SK-N-SH treated with all-trans-retinoic acid at 6 μM for 48 hours (cell line): ENCODE results near the gene DUSP5.

Experiments
- ARNTL ChIP-seq: fragments of 450-650 bp; formaldehyde crosslinking; IDR thresholded peaks from 2 replicates; pipeline ENCODE4 v1.5.0; 2020; ENCODE audit warnings: low read depth, mild to moderate bottlenecking, moderate library complexity, borderline replicate concordance
- CSDC2 ChIP-seq: fragments of 250-450 bp; sonication (Bioruptor Pico); IDR thresholded peaks from 2 replicates; pipeline ENCODE4 v1.5.0; 2020; ENCODE audit warnings: mild to moderate bottlenecking, moderate library complexity
- POU6F1 ChIP-seq: fragments of 250-450 bp; sonication (Bioruptor Pico); IDR thresholded peaks from 2 replicates; pipeline ENCODE4 v1.8.0; 2021; ENCODE audit warnings: low read depth, mild to moderate bottlenecking, moderate library complexity, borderline replicate concordance
- PPARA ChIP-seq: fragments of 250-450 bp; sonication (Bioruptor Pico); IDR thresholded peaks from 2 replicates; pipeline ENCODE4 v1.5.0; 2020; ENCODE audit warnings: mild to moderate bottlenecking, borderline replicate concordance
- TCF4 ChIP-seq: fragments of 250-450 bp; sonication (Bioruptor Pico); IDR thresholded peaks from 2 replicates; pipeline ENCODE4 v1.8.0; 2021; ENCODE audit warnings: mild to moderate bottlenecking, moderate library complexity, borderline replicate concordance
- ZC3H10 ChIP-seq: fragments of 250-450 bp; sonication (Bioruptor Pico); IDR thresholded peaks from 2 replicates; pipeline ENCODE4 v1.5.1; 2021; ENCODE audit warnings: mild to moderate bottlenecking, moderate library complexity

- TF ChIP-seq TCF4, result no peak
- no peak for TF ChIP-seq CSDC2
- TF ChIP-seq POU6F1, result no peak
- no peak for TF ChIP-seq ARNTL (CRISPR knock-in tag)
- no peak for TF ChIP-seq ZC3H10 (CRISPR knock-in tag)
- TF ChIP-seq PPARA, result no peak
These were observed 8.8 kb upstream of the DUSP5 start for GRCh38 chr10:110488940-110489339.
